Muscle layer of duodenum (tissue), 2 donors: ENCODE measurements around the gene SLC38A10.
"Not testable (repeated sequence)": the region's sequence is repeated elsewhere in the genome, so short reads cannot be mapped to it uniquely, and the experiment has no call there.

Experiments
- H3K27ac ChIP-seq: one replicate; pipeline ENCODE4 v1.7.0; 2013; ENCODE audit warnings: mild to moderate bottlenecking, low read length
- H3K27me3 ChIP-seq: one replicate; pipeline ENCODE4 v1.7.0; 2013; ENCODE audit warnings: low read depth, mild to moderate bottlenecking, control low read depth, low read length
- H3K36me3 ChIP-seq, 2 donors: one replicate each; pipeline ENCODE4 v1.7.0; 2013; ENCODE audit warnings: low read length in 2 of 2, control low read depth in 1 of 2, mild to moderate bottlenecking in 1 of 2; ENCODE audit not compliant: insufficient read depth in 2 of 2, control insufficient read depth in 1 of 2
- H3K4me1 ChIP-seq, 2 donors: one replicate each; pipeline ENCODE4 v1.7.0; 2013; ENCODE audit warnings: low read length in 2 of 2, mild to moderate bottlenecking in 2 of 2, control low read depth in 1 of 2, moderate library complexity in 1 of 2; ENCODE audit not compliant: insufficient read depth in 2 of 2, control insufficient read depth in 1 of 2
- H3K4me3 ChIP-seq, 2 donors: one replicate each; pipeline ENCODE4 v1.7.0; 2013; ENCODE audit warnings: low read length in 2 of 2, low read depth in 1 of 2, mild to moderate bottlenecking in 1 of 2
- H3K9me3 ChIP-seq, 2 donors: one replicate each; pipeline ENCODE4 v1.7.0; 2013; ENCODE audit warnings: low read length in 2 of 2, control low read depth in 1 of 2, mild to moderate bottlenecking in 1 of 2; ENCODE audit not compliant: control insufficient read depth in 1 of 2
- donor health status: healthy.

Gene SLC38A10

GRCh38 chr17:81309140-81309858 lies 14.2 kb upstream of the SLC38A10 start:
- Histone ChIP-seq H3K9me3 (no peaks in the 10 kb centered on the region), H3K36me3 (no peaks in the 10 kb centered on the region), H3K27ac (peak overlapping the region; percentile 63), H3K4me3 (peak overlapping the region; percentile 36 to 44), H3K27me3 (no peaks in the 10 kb centered on the region), H3K4me1 (peaks cover 3 to 15% of the 10 kb centered on the region in 2 donors)

GRCh38 chr17:81308784-81309139 lies 13.7 kb upstream of the SLC38A10 start:
- H3K9me3 ChIP-seq, H3K27me3 ChIP-seq, H3K36me3 ChIP-seq: not testable (repeated sequence)
- H3K4me3 ChIP-seq = peak overlapping the region; percentile 36 to 44
- peaks cover 3 to 15% of the 10 kb centered on the region in 2 donors for H3K4me1 ChIP-seq
- H3K27ac ChIP-seq = peak overlapping the region; percentile 16

- Histone ChIP-seq H3K4me1 (peaks cover 3 to 15% of the 10 kb centered on the region in 2 donors), H3K36me3 (no peaks in the 10 kb centered on the region), H3K4me3 (no peak overlapping the region), H3K27ac (no peak overlapping the region), H3K27me3 (no peaks in the 10 kb centered on the region), H3K9me3 (no peaks in the 10 kb centered on the region)
Measured at GRCh38 chr17:81307636-81308560, 12.8 kb upstream of the SLC38A10 start.

GRCh38 chr17:81306898-81307510 lies 11.9 kb upstream of the SLC38A10 start:
- H3K4me3 ChIP-seq = no peak overlapping the region
- H3K9me3 ChIP-seq = no peaks in the 10 kb centered on the region
- peaks cover 3 to 15% of the 10 kb centered on the region in 2 donors for H3K4me1 ChIP-seq
- H3K36me3 ChIP-seq = no peaks in the 10 kb centered on the region
- no peaks in the 10 kb centered on the region for H3K27me3 ChIP-seq
- no peak overlapping the region for H3K27ac ChIP-seq

GRCh38 chr17:81306491-81306890 lies 11.4 kb upstream of the SLC38A10 start:
- Histone ChIP-seq H3K27ac (no peak overlapping the region), H3K4me1 (peaks cover 3 to 15% of the 10 kb centered on the region in 2 donors), H3K9me3 (no peaks in the 10 kb centered on the region), H3K36me3 (no peaks in the 10 kb centered on the region), H3K27me3 (no peaks in the 10 kb centered on the region), H3K4me3 (no peak overlapping the region)

- H3K36me3 ChIP-seq = no peaks in the 10 kb centered on the region
- H3K27me3 ChIP-seq = no peaks in the 10 kb centered on the region
- H3K27ac ChIP-seq = no peak overlapping the region
- H3K9me3 ChIP-seq = no peaks in the 10 kb centered on the region
- peaks cover 3 to 13% of the 10 kb centered on the region in 2 donors for H3K4me1 ChIP-seq
- no peak overlapping the region for H3K4me3 ChIP-seq
Measured at GRCh38 chr17:81305051-81305630, 10.0 kb upstream of the SLC38A10 start.

- no peaks in the 10 kb centered on the region for H3K9me3 ChIP-seq
Measured at GRCh38 chr17:81304196-81305015, 9.3 kb upstream of the SLC38A10 start.

GRCh38 chr17:81303385-81303784 lies 8.3 kb upstream of the SLC38A10 start:
- Histone ChIP-seq H3K36me3 (no peaks in the 10 kb centered on the region), H3K4me3 (no peak overlapping the region), H3K4me1 (no peaks in the 10 kb centered on the region), H3K9me3 (no peaks in the 10 kb centered on the region), H3K27me3 (no peaks in the 10 kb centered on the region), H3K27ac (no peak overlapping the region)

More at GRCh38 chr17:81304196-81305015, 9.3 kb upstream of the SLC38A10 start:
- Histone ChIP-seq H3K4me1 (peaks cover 0 to 6% of the 10 kb centered on the region in 2 donors), H3K27me3 (no peaks in the 10 kb centered on the region), H3K36me3 (no peaks in the 10 kb centered on the region), H3K27ac (no peak overlapping the region), H3K4me3 (no peak overlapping the region)

- Histone ChIP-seq H3K27me3 (no peaks in the 10 kb centered on the region), H3K27ac (no peak overlapping the region)
Measured at GRCh38 chr17:81302861-81303333, 7.8 kb upstream of the SLC38A10 start.

GRCh38 chr17:81302324-81302723 lies 7.2 kb upstream of the SLC38A10 start:
- H3K4me3 ChIP-seq = no peak overlapping the region
- no peaks in the 10 kb centered on the region for H3K9me3 ChIP-seq
- no peaks in the 10 kb centered on the region for H3K27me3 ChIP-seq
- H3K4me1 ChIP-seq = no peaks in the 10 kb centered on the region
- H3K36me3 ChIP-seq = no peaks in the 10 kb centered on the region
- H3K27ac ChIP-seq = no peak overlapping the region

More at GRCh38 chr17:81302861-81303333, 7.8 kb upstream of the SLC38A10 start:
- Histone ChIP-seq H3K4me3 (no peak overlapping the region), H3K36me3 (no peaks in the 10 kb centered on the region), H3K4me1 (no peaks in the 10 kb centered on the region), H3K9me3 (no peaks in the 10 kb centered on the region)
